A549 (cell line): ENCODE measurements around the gene PIK3C3. TPM values are rescaled to one million over a fixed set of nuclear protein-coding genes. Genes with fewer than 3 reads are reported as not detected.

ENCODE experiments used
- ATAC-seq, 2 experiments: fragments of 200-7000 bp in 1 of 2; fragments of >200 bp in 1 of 2; cut with Nextera tagmentation in 1 of 2; cut with Tn5 transposase in 1 of 2; 3 replicates each; pipeline versions ENCODE4 v1.8.0 to v1.9.1; 2018 to 2020; ENCODE audit warnings: mild to moderate bottlenecking in 1 of 2, moderate library complexity in 1 of 2
- CTCF ChIA-PET: fragments of 300-600 bp; sonication (Branson Sonifier 250); formaldehyde crosslinking; extraction: SDS; loops from one replicate; lab custom pipeline; 2021; ENCODE audit warnings: antibody characterized with exemption, inconsistent platforms; lab: Yijun Ruan, JAX
- POLR2A ChIA-PET: fragments of 350-600 bp; formaldehyde crosslinking; extraction: SDS; loops from one replicate; lab custom pipeline; 2021; ENCODE audit warnings: antibody characterized with exemption, inconsistent platforms; lab: Yijun Ruan, JAX
- DNase-seq, 2 experiments: peaks; one replicate each; pipeline versions ENCODE4 v3.0.0 to v3.0.0-alpha.2; 2011 to 2016; ENCODE audit warnings: low read depth in 1 of 2, low spot score in 1 of 2
- FAIRE-seq: peaks from 2 replicates; lab custom pipeline; 2011; peaks lifted over from hg19 to GRCh38; lab: Jason Lieb, UNC
- H3K27ac ChIP-seq, 2 experiments: fragments of >200 bp; sonication (Bioruptor Twin); formaldehyde crosslinking; 3 replicates each; pipeline ENCODE4 v1.5.1; 2016 to 2017
- H3K4me1 ChIP-seq: fragments of >200 bp; sonication (Bioruptor Twin); formaldehyde crosslinking; 3 replicates; pipeline ENCODE4 v1.6.1; 2016
- H3K4me2 ChIP-seq: fragments of >200 bp; sonication (Bioruptor Twin); formaldehyde crosslinking; 3 replicates; pipeline ENCODE4 v1.6.1; 2016
- H3K4me3 ChIP-seq: fragments of >200 bp; sonication (Bioruptor Twin); formaldehyde crosslinking; 3 replicates; pipeline ENCODE4 v1.5.1; 2016
- H3K9me3 ChIP-seq: fragments of >200 bp; sonication (Bioruptor Twin); formaldehyde crosslinking; 3 replicates; pipeline ENCODE4 v1.6.1; 2016
- ATOH8 ChIP-seq: fragments of 250-450 bp; sonication (Bioruptor Pico); IDR thresholded peaks from 2 replicates; pipeline ENCODE4 v1.5.0; 2020; ENCODE audit warnings: low read depth, mild to moderate bottlenecking, moderate library complexity
- BCL3 ChIP-seq: fragments of >200 bp; sonication (Bioruptor Twin); formaldehyde crosslinking; IDR thresholded peaks from 3 replicates; pipeline ENCODE4 v1.6.1; 2016
- BHLHE40 ChIP-seq: IDR thresholded peaks from 2 replicates; pipeline ENCODE4 v1.6.1; 2012; ENCODE audit warnings: low read depth, low read length, inconsistent platforms
- CBX2 ChIP-seq: fragments of 200-600 bp; sonication (generic); IDR thresholded peaks from 2 replicates; pipeline ENCODE4 v1.6.1; 2016; ENCODE audit warnings: low read depth, mild to moderate bottlenecking, borderline replicate concordance
- CHD2 ChIP-seq: fragments of 150-350 bp; IDR thresholded peaks from 2 replicates; pipeline ENCODE4 v1.6.1; 2014; ENCODE audit warnings: low read length; ENCODE audit not compliant: partially characterized antibody
- EHF ChIP-seq: fragments of 250-450 bp; sonication (Bioruptor Pico); IDR thresholded peaks from 2 replicates; pipeline ENCODE4 v1.5.0; 2020; ENCODE audit warnings: mild to moderate bottlenecking
- FOSL2 ChIP-seq, 2 experiments: fragments of 450-650 bp in 1 of 2; fragments of >200 bp in 1 of 2; sonication (Bioruptor Twin) in 1 of 2; formaldehyde crosslinking; IDR thresholded peaks; 2 replicates each; pipeline versions ENCODE4 v1.5.0 to v1.6.1; 2016 to 2020; ENCODE audit warnings: mild to moderate bottlenecking in 1 of 2, moderate library complexity in 1 of 2
- HDAC2 ChIP-seq: fragments of 200-600 bp; sonication (generic); IDR thresholded peaks from 2 replicates; pipeline ENCODE4 v1.6.1; 2016
- HOXA7 ChIP-seq: fragments of 250-450 bp; sonication (Bioruptor Pico); IDR thresholded peaks from 2 replicates; pipeline ENCODE4 v1.5.0; 2020; ENCODE audit warnings: mild to moderate bottlenecking, moderate library complexity
- JUN ChIP-seq, 2 experiments: fragments of >200 bp; sonication (Bioruptor Twin); formaldehyde crosslinking; IDR thresholded peaks; 2 replicates in 1 of 2; 3 replicates in 1 of 2; pipeline ENCODE4 v1.6.1; 2016 to 2017
- JUNB ChIP-seq: fragments of >200 bp; sonication (Bioruptor Twin); formaldehyde crosslinking; IDR thresholded peaks from 2 replicates; pipeline ENCODE4 v1.6.1; 2016
- KDM1A ChIP-seq: fragments of 200-600 bp; sonication (generic); IDR thresholded peaks from 2 replicates; pipeline ENCODE4 v1.6.1; 2016; ENCODE audit warnings: low read depth, mild to moderate bottlenecking
- MAFK ChIP-seq: fragments of 450-650 bp; IDR thresholded peaks from 2 replicates; pipeline ENCODE4 v1.6.1; 2014; ENCODE audit not compliant: partially characterized antibody
- MAX ChIP-seq: IDR thresholded peaks from 2 replicates; pipeline ENCODE4 v1.6.1; 2012
- MAZ ChIP-seq: fragments of 150-350 bp; IDR thresholded peaks from 2 replicates; pipeline ENCODE4 v1.6.1; 2014; ENCODE audit warnings: antibody characterized with exemption, low read depth, low read length, borderline replicate concordance
- MYC ChIP-seq: IDR thresholded peaks from 2 replicates; pipeline ENCODE4 v1.6.1; 2012; ENCODE audit warnings: mild to moderate bottlenecking, inconsistent platforms, low read length, improper control_type of control experiment, borderline replicate concordance
- NPAS2 ChIP-seq: fragments of 250-450 bp; sonication (Bioruptor Pico); IDR thresholded peaks from 2 replicates; pipeline ENCODE4 v1.8.0; 2022; ENCODE audit warnings: mild to moderate bottlenecking, moderate library complexity, borderline replicate concordance
- PHF8 ChIP-seq: fragments of 200-600 bp; sonication (generic); IDR thresholded peaks from 2 replicates; pipeline ENCODE4 v1.6.1; 2016; ENCODE audit warnings: low read depth, mild to moderate bottlenecking, antibody characterized with exemption, moderate library complexity, borderline replicate concordance
- POLR2AphosphoS2 ChIP-seq: conservative IDR thresholded peaks from 2 replicates; pipeline ENCODE4 v1.6.1; 2012; ENCODE audit warnings: low read length, improper control_type of control experiment, inconsistent platforms
- RAD21 ChIP-seq, 2 experiments: fragments of >200 bp in 1 of 2; sonication (Bioruptor Twin) in 1 of 2; formaldehyde crosslinking in 1 of 2; IDR thresholded peaks in 1 of 2; conservative IDR thresholded peaks in 1 of 2; 2 replicates in 1 of 2; 3 replicates in 1 of 2; pipeline ENCODE4 v1.6.1; 2012 to 2018; ENCODE audit warnings: inconsistent platforms in 1 of 2
- RFX5 ChIP-seq: fragments of 450-650 bp; IDR thresholded peaks from 2 replicates; pipeline ENCODE4 v1.7.1; 2014; ENCODE audit warnings: antibody characterized with exemption, mild to moderate bottlenecking, moderate library complexity
- RNF2 ChIP-seq: fragments of 200-600 bp; sonication (generic); IDR thresholded peaks from 2 replicates; pipeline ENCODE4 v1.6.1; 2016; ENCODE audit warnings: low read depth, mild to moderate bottlenecking, antibody characterized with exemption, moderate library complexity, borderline replicate concordance
- SMC3 ChIP-seq: fragments of >200 bp; sonication (Bioruptor Twin); formaldehyde crosslinking; IDR thresholded peaks from 3 replicates; pipeline ENCODE4 v1.6.1; 2018; ENCODE audit warnings: inconsistent platforms
- SREBF2 ChIP-seq: fragments of 450-650 bp; IDR thresholded peaks from 2 replicates; pipeline ENCODE4 v1.6.1; 2014; ENCODE audit warnings: mild to moderate bottlenecking, moderate library complexity
- TFCP2L1 ChIP-seq: fragments of 250-450 bp; sonication (Bioruptor Pico); IDR thresholded peaks from 2 replicates; pipeline ENCODE4 v1.5.0; 2021; ENCODE audit warnings: mild to moderate bottlenecking
- TP53 ChIP-seq: fragments of 250-450 bp; sonication (Bioruptor Pico); IDR thresholded peaks from 2 replicates; pipeline ENCODE4 v1.5.0; 2021; ENCODE audit warnings: mild to moderate bottlenecking, moderate library complexity
- ZC3H11A ChIP-seq: fragments of 450-650 bp; IDR thresholded peaks from 2 replicates; pipeline ENCODE4 v1.6.1; 2014; ENCODE audit warnings: antibody characterized with exemption, mild to moderate bottlenecking
- ZFP36 ChIP-seq: fragments of 450-650 bp; IDR thresholded peaks from 2 replicates; pipeline ENCODE4 v1.6.1; 2014; ENCODE audit warnings: borderline replicate concordance; ENCODE audit not compliant: partially characterized antibody
- WGBS: methylation state at CpG from one replicate; pipeline ENCODE4 v1.1.6; 2017; ENCODE audit errors: missing lambda C conversion rate; 5-methylcytosine and 5-hydroxymethylcytosine counted together
- polyA plus RNA-seq, 4 experiments: library from polyadenylated mRNA; depleted of rRNA in 3 of 4; stranded (reverse); fragments of >200 nt; fragmentation: RNase III in 1 of 4; extraction: RNeasy Plus Mini Kit Qiagen cat#74134 plus additional on column Dnase treatment in 1 of 4; gene quantifications; 2 replicates in 3 of 4; 3 replicates in 1 of 4; pipeline ENCODE4 v1.2.3, GENCODE V29; 2011 to 2017
- TF ChIP-seq, protein P1 (sequence below): fragments of 150-350 bp; IDR thresholded peaks from 2 replicates; pipeline ENCODE4 v1.6.1; 2014; ENCODE audit warnings: low read depth, mild to moderate bottlenecking, low read length

PIK3C3 gene
- polyA plus RNA-seq, 2 of the 4 experiments (the other 2 are of a cell fraction): 18.6 to 36.0 TPM

- CTCF ChIA-PET: interaction anchor here (0.5 kb wide), 1 partner anchor 233 kb away, joined by 3 read pairs; no protein-coding TSS in a partner anchor
- 94% methylated on average over 4 of the region's 4 CpGs for WGBS
- Histone ChIP-seq H3K4me1 (no peaks in the 10 kb centered on the region), H3K27ac (no peak overlapping the region), H3K4me3 (no peak overlapping the region), H3K9me3 (no peaks in the 10 kb centered on the region)
- ATAC-seq (no peak), FAIRE-seq (no peak)
- TF ChIP-seq ZFP36 (no peak), RNF2 (no peak), HOXA7 (no peak), JUN (IDR thresholded peaks at IDR 0.05) (no peak), CHD2 (no peak), BHLHE40 (no peak), BCL3 (no peak), MYC (no peak), NPAS2 (CRISPR knock-in tag) (no peak), KDM1A (no peak), MAFK (no peak), RFX5 (no peak), ZC3H11A (no peak)
- TF ChIP-seq, protein P1, sequence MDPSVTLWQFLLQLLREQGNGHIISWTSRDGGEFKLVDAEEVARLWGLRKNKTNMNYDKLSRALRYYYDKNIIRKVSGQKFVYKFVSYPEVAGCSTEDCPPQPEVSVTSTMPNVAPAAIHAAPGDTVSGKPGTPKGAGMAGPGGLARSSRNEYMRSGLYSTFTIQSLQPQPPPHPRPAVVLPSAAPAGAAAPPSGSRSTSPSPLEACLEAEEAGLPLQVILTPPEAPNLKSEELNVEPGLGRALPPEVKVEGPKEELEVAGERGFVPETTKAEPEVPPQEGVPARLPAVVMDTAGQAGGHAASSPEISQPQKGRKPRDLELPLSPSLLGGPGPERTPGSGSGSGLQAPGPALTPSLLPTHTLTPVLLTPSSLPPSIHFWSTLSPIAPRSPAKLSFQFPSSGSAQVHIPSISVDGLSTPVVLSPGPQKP: no peak
- TF ChIP-seq, all 56 proteins: peak for 0
- no peak overlapping the region for H3K4me2 ChIP-seq
- no peak for DNase-seq
- POLR2A ChIA-PET: no interaction called here
Measured at GRCh38 chr18:42072407-42072806, 117.4 kb downstream of the PIK3C3 start.

DNA sequence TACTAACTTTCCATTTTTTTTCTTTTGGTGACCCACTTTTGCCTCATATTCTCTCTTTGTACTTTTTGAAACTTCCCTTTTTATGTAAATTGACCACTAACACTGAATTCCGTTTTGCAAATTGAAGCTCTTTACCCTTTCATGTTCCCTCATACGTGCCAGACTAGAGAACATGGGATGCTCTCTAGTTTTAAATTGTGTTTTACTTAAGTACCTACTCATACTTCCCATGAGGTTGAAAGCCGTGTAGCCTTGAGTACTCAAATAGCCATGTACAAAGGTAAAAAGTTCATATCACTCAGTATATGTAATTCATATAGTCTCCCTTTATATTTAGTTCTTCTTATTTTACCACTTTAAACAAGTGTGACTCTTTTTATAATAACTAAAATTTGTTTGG, 119.7 kb downstream of the PIK3C3 start:
- POLR2A ChIA-PET: no interaction called here

More for the DNA sequence above, 119.7 kb downstream of the PIK3C3 start:
- Histone ChIP-seq H3K4me1 (no peaks in the 10 kb centered on the region), H3K9me3 (no peaks in the 10 kb centered on the region), H3K27ac (no peak overlapping the region), H3K4me3 (no peak overlapping the region), H3K4me2 (no peak overlapping the region)
- TF ChIP-seq CBX2 (no peak), FOSL2 (IDR thresholded peaks at IDR 0.05) (no peak), FOSL2 (CRISPR knock-in tag; IDR thresholded peaks at IDR 0.05) (no peak), MYC (no peak), EHF (CRISPR knock-in tag) (no peak), MAX (no peak), HOXA7 (no peak), ATOH8 (no peak), MAFK (no peak), TFCP2L1 (CRISPR knock-in tag) (no peak), TP53 (CRISPR knock-in tag) (no peak), JUNB (no peak), PHF8 (no peak), HDAC2 (no peak), ZFP36 (no peak), SMC3 (no peak), POLR2AphosphoS2 (no peak), SREBF2 (no peak), CHD2 (no peak), MAZ (no peak), RAD21 (conservative IDR thresholded peaks at IDR 0.05 in 1 of 2, IDR thresholded peaks at IDR 0.05 in 1 of 2) (no peak)
- WGBS: 96% methylated on average over 3 of the region's 3 CpGs
- CTCF ChIA-PET: no interaction called here
- no peak for ATAC-seq
- no peak for FAIRE-seq
- no peak for DNase-seq
